DOHH2 (cell line): ENCODE data around the gene PTGR2.
A peak's percentile ranks its signal among the peaks of the same experiment; 100 is the strongest.
"Not testable (repeated sequence)": the region's sequence is repeated elsewhere in the genome, so short reads cannot be mapped to it uniquely, and the experiment has no call there.

Source experiments
- H3F3A ChIP-seq: fragments of 200-600 bp; sonication (generic), shearing (Covaris generic); 2 replicates; pipeline ENCODE4 v1.6.0; 2016; ENCODE audit warnings: antibody characterized with exemption, mild to moderate bottlenecking; ENCODE audit not compliant: control insufficient read depth, insufficient read depth
- H3K27ac ChIP-seq: fragments of 200-600 bp; sonication (generic); 2 replicates; pipeline ENCODE4 v1.5.1; 2014; ENCODE audit warnings: low read depth, mild to moderate bottlenecking, low read length, moderate library complexity
- H3K27me3 ChIP-seq: fragments of 200-600 bp; sonication (generic); 2 replicates; pipeline ENCODE4 v1.6.1; 2014; ENCODE audit warnings: mild to moderate bottlenecking, low read length, mixed read lengths; ENCODE audit not compliant: control insufficient read depth
- H3K36me3 ChIP-seq: fragments of 200-600 bp; sonication (generic); 2 replicates; pipeline ENCODE4 v1.6.1; 2014; ENCODE audit warnings: mild to moderate bottlenecking, low read length, moderate library complexity, mixed read lengths; ENCODE audit not compliant: control insufficient read depth
- H3K4me1 ChIP-seq: fragments of 200-600 bp; sonication (generic); 2 replicates; pipeline ENCODE4 v1.6.1; 2014; ENCODE audit warnings: mild to moderate bottlenecking, low read length, mixed read lengths; ENCODE audit not compliant: control insufficient read depth
- H3K4me2 ChIP-seq: fragments of 200-600 bp; sonication (generic); 2 replicates; pipeline ENCODE4 v1.6.0; 2014; ENCODE audit warnings: mild to moderate bottlenecking, low read length, moderate library complexity
- H3K4me3 ChIP-seq: fragments of 200-600 bp; sonication (generic); 2 replicates; pipeline ENCODE4 v1.5.1; 2014; ENCODE audit warnings: mild to moderate bottlenecking, low read length, mixed read lengths
- H3K79me2 ChIP-seq: fragments of 200-600 bp; sonication (generic); 2 replicates; pipeline ENCODE4 v1.6.1; 2014; ENCODE audit warnings: mild to moderate bottlenecking, low read length, mixed read lengths; ENCODE audit not compliant: control insufficient read depth
- H3K9me2 ChIP-seq: fragments of 200-600 bp; sonication (generic); replicated peaks from 2 replicates; pipeline ENCODE4 v1.6.1; 2014; ENCODE audit warnings: mild to moderate bottlenecking, low read length, mixed read lengths; ENCODE audit not compliant: control insufficient read depth
- H3K9me3 ChIP-seq: fragments of 200-600 bp; sonication (generic); 2 replicates; pipeline ENCODE4 v1.6.1; 2014; ENCODE audit warnings: antibody characterized with exemption, low read length, mixed read lengths; ENCODE audit not compliant: control insufficient read depth, insufficient read depth
- H4K20me1 ChIP-seq: fragments of 200-600 bp; sonication (generic); 2 replicates; pipeline ENCODE4 v1.6.0; 2014; ENCODE audit warnings: low read depth, mild to moderate bottlenecking, antibody characterized with exemption, low read length, moderate library complexity; ENCODE audit not compliant: control insufficient read depth, insufficient read depth
- EZH2phosphoT487 ChIP-seq: fragments of 200-600 bp; sonication (generic); IDR thresholded peaks from 2 replicates; pipeline ENCODE4 v1.6.1; 2017; ENCODE audit warnings: borderline replicate concordance, mild to moderate bottlenecking, antibody characterized with exemption, low read length, moderate library complexity, mixed read lengths
- TF ChIP-seq, protein P1 (sequence below): fragments of 200-600 bp; sonication (generic); IDR thresholded peaks from one replicate; pipeline ENCODE4 v1.5.1; 2014; ENCODE audit warnings: antibody characterized with exemption, mild to moderate bottlenecking, low read depth, low read length; ENCODE audit not compliant: poor library complexity, severe bottlenecking

The PTGR2 gene

DNA sequence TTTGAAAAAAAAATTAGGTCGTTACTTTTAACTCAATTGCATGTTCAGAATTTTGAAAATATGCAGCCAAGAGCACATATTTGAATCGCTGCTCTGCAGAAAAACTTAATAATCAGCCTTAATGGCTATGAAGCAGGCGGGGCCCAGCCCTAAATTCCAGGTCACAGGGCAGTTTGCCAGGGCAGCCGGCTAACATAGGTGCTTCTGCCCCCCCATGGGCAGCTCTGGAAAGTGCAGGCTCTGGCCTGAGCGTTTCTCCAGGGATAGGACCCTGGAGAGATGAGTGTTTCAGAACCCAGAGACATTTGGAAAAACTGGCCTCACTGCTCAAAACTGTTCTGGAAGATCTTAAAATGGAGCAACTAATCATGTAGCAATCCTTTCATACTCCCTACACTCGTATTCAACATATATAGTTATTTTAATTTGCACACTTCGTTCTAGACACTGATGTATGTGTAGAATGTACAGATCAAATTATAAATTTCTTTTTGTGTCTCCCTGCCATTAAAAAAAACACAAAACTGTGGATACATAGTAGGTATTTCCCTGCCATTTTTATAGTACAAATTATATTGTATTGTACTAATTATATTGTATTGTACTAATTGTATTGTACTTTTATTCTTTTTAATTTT lies 26.0 kb upstream of the PTGR2 start:
- no peaks in the 10 kb centered on the region for H3K79me2 ChIP-seq
- no peaks in the 10 kb centered on the region for H3K9me3 ChIP-seq
- peaks cover 22% of the 10 kb centered on the region for H3K4me1 ChIP-seq
- no peak overlapping the region for H3K27ac ChIP-seq
- H3F3A ChIP-seq = no peaks in the 10 kb centered on the region
- TF ChIP-seq EZH2phosphoT487 = no peak
- TF ChIP-seq, protein P1, sequence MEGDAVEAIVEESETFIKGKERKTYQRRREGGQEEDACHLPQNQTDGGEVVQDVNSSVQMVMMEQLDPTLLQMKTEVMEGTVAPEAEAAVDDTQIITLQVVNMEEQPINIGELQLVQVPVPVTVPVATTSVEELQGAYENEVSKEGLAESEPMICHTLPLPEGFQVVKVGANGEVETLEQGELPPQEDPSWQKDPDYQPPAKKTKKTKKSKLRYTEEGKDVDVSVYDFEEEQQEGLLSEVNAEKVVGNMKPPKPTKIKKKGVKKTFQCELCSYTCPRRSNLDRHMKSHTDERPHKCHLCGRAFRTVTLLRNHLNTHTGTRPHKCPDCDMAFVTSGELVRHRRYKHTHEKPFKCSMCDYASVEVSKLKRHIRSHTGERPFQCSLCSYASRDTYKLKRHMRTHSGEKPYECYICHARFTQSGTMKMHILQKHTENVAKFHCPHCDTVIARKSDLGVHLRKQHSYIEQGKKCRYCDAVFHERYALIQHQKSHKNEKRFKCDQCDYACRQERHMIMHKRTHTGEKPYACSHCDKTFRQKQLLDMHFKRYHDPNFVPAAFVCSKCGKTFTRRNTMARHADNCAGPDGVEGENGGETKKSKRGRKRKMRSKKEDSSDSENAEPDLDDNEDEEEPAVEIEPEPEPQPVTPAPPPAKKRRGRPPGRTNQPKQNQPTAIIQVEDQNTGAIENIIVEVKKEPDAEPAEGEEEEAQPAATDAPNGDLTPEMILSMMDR = peak; percentile 87
- no peaks in the 10 kb centered on the region for H3K36me3 ChIP-seq
- H3K4me3 ChIP-seq = no peak overlapping the region
- H3K27me3 ChIP-seq = 0 out of 2 replicates have a peak, but pooled peaks cover 3% of the 10 kb centered on the region
- H3K9me2 ChIP-seq = no peaks in the 10 kb centered on the region
- no peaks in the 10 kb centered on the region for H4K20me1 ChIP-seq
- no peak overlapping the region for H3K4me2 ChIP-seq

DNA sequence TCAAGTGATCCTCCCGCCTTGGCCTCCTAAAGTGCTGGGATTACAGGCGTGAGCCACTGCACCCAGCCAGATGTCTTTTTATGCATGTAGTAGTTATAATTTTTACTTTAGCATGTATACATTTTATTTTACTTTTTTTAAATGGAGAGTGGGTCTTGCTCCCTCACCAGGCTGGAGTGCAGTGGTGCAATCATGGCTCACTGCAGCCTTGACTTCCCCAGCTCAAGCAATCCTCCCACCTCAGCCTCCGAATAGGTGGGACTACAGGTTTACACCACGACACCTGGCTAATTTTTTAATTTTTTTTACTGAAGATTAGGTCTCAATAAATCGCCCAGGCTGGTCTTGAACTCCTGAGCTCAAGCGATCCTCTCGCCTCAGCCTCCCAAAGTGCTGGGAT lies 24.4 kb upstream of the PTGR2 start:
- H3K9me2 ChIP-seq, H3F3A ChIP-seq, H4K20me1 ChIP-seq, H3K27ac ChIP-seq, H3K4me2 ChIP-seq, H3K27me3 ChIP-seq, H3K79me2 ChIP-seq, H3K4me3 ChIP-seq, H3K36me3 ChIP-seq, H3K9me3 ChIP-seq: not testable (repeated sequence)
- TF ChIP-seq, protein P1 = peak; percentile 12
- peaks cover 22% of the 10 kb centered on the region for H3K4me1 ChIP-seq

DNA sequence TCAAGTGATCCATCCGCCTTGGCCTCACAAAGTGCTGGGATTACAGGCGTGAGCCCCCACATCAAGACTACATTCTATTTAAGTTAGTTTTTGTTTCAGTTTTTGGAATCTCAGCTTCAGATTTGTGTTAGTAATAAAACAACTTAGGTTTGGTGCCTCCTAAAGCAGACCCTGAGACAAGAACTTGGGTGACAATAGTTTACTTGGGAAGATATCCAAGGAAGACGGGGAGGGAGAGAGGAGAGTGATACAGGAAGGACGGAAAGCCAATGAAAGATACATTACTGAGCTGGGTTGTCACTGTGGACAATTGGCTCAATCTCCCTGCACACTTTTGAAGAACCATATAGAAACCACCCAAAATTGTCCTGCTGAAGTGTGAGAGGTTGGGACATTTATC lies 22.6 kb upstream of the PTGR2 start:
- TF ChIP-seq EZH2phosphoT487 = no peak
- TF ChIP-seq, protein P1 = no peak

More for the DNA sequence above, 22.6 kb upstream of the PTGR2 start:
- Histone ChIP-seq H3F3A (no peaks in the 10 kb centered on the region), H3K4me1 (peaks cover 18% of the 10 kb centered on the region), H3K4me2 (no peak overlapping the region), H3K79me2 (no peaks in the 10 kb centered on the region), H3K27ac (no peak overlapping the region), H3K9me3 (no peaks in the 10 kb centered on the region), H3K4me3 (no peak overlapping the region), H3K36me3 (no peaks in the 10 kb centered on the region), H4K20me1 (no peaks in the 10 kb centered on the region), H3K9me2 (no peaks in the 10 kb centered on the region), H3K27me3 (no peaks in the 10 kb centered on the region)
